ENCODE results near the gene GEN1. TPM values are rescaled to one million over a fixed set of nuclear protein-coding genes. Genes with fewer than 3 reads are reported as not detected.

GEN1 gene
- total and polyA plus RNA-seq, 2 of the 13 experiments (the other 11 are each of a cell fraction or from before 2014, with no cell fraction given) = 9.9 to 27.1 TPM

DNA sequence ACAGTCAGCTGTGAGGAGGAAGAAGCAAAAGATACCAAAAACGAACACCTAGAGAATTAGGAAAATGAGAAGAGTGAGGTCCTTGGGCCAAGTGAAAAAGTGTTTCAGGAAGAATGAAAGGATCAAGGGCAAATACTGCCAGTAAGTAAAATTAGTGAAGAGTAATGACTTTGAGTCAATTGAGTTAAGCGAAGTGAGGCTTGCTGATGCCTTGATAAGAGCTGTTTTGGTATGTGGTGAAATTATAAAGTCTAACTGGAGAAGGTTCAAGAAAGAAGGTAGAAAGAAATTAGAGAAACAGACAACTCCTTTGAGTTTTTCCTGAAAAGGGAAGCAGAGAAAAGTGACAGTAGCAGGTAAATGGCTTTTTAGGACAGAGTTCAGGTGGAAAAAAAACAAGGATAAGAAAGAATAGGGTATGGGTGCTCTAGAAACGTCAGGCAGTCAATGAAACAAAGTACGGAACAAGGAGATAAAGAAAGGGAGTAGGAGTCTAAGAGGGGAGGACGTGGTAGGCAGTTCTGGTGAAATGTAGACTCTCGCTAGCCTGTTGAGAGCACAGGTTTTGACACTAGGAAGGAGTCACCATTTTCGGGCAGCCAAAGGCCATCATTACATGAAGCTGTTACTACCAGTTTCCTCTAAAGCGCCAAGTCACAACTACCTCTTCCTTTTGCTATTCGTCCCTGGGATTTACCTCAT is 43.2 kb upstream of the GEN1 start:
- ChIA-PET POLR2A (no interaction called here), CTCF (ENCODE audit: low intra/inter-chr PET ratio, low total read pairs) (no interaction called here)
- 97% methylated on average over 9 of the region's 9 CpGs for WGBS (ENCODE audit: low lambda C conversion rate)
- Histone ChIP-seq H3K4me2 (ENCODE audit: low read depth, low read length) (no peak overlapping the region), H4K20me1 (ENCODE audit: insufficient read depth, low read length) (no peaks in the 10 kb centered on the region), H3K27me3 (ENCODE audit: control insufficient read depth in 1 of 2, insufficient read depth in 2 of 2, low read length in 2 of 2) (no peaks in the 10 kb centered on the region), H3K36me3 (replicated peaks in 1 of 2; ENCODE audit: control insufficient read depth in 1 of 2, insufficient read depth in 2 of 2, low read length in 2 of 2) (peaks cover 21 to 63% of the 10 kb centered on the region in 2 experiments), H3K4me3 (replicated peaks in 1 of 3; ENCODE audit: insufficient read depth in 1 of 3, low read depth in 2 of 3, low read length in 3 of 3) (no peak overlapping the region), H2AFZ (ENCODE audit: low read length) (no peak overlapping the region), H3K9me3 (ENCODE audit: low read length) (no peaks in the 10 kb centered on the region), H3K4me1 (ENCODE audit: insufficient read depth, low read length) (no peaks in the 10 kb centered on the region), H3K9ac (ENCODE audit: insufficient read depth, low read depth, low read length) (no peak overlapping the region), H3K79me2 (ENCODE audit: insufficient read depth, low read length) (no peaks in the 10 kb centered on the region), H3K27ac (ENCODE audit: extremely low read length, insufficient read depth, low read length) (no peak overlapping the region)
- BruUV-seq (replicated peaks) = no TSS peak
- intact Hi-C loops (cut with micrococcal nuclease; ENCODE audit: unreplicated experiment) = no loop called here
- DNase-seq (ENCODE audit: low spot score) (no peak), ATAC-seq (no peak), FAIRE-seq (no peak)
- in situ Hi-C loops (cut with HindIII; ENCODE audit: extremely low pct_ligation_motif_present, low pct_unique_long_range_greater_than_20kb) = loop anchor here (10.0 kb wide), 1 partner anchor 664 kb away; no protein-coding TSS in a partner anchor
- TF ChIP-seq SNAI1 (CRISPR knock-in tag; IDR thresholded peaks at IDR 0.05; ENCODE audit: borderline replicate concordance) = no peak
- no peak for TF ChIP-seq SP2 (CRISPR knock-in tag; IDR thresholded peaks at IDR 0.05)
- TF ChIP-seq KLF16 (CRISPR knock-in tag; IDR thresholded peaks at IDR 0.05) = no peak
- TF ChIP-seq WIZ (CRISPR knock-in tag; IDR thresholded peaks at IDR 0.05) = no peak
- TF ChIP-seq SETDB1 (CRISPR knock-in tag; IDR thresholded peaks at IDR 0.05; ENCODE audit: borderline replicate concordance) = no peak
- TF ChIP-seq KLF13 (CRISPR knock-in tag; IDR thresholded peaks at IDR 0.05) = no peak
- no peak for TF ChIP-seq BHLHE40 (IDR thresholded peaks at IDR 0.05; ENCODE audit: low read length)
- TF ChIP-seq ZNF121 (CRISPR knock-in tag; IDR thresholded peaks at IDR 0.05) = no peak
- TF ChIP-seq, protein P1, sequence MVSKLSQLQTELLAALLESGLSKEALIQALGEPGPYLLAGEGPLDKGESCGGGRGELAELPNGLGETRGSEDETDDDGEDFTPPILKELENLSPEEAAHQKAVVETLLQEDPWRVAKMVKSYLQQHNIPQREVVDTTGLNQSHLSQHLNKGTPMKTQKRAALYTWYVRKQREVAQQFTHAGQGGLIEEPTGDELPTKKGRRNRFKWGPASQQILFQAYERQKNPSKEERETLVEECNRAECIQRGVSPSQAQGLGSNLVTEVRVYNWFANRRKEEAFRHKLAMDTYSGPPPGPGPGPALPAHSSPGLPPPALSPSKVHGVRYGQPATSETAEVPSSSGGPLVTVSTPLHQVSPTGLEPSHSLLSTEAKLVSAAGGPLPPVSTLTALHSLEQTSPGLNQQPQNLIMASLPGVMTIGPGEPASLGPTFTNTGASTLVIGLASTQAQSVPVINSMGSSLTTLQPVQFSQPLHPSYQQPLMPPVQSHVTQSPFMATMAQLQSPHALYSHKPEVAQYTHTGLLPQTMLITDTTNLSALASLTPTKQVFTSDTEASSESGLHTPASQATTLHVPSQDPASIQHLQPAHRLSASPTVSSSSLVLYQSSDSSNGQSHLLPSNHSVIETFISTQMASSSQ (IDR thresholded peaks at IDR 0.05; ENCODE audit: low read depth) = no peak
- TF ChIP-seq, protein P1 (CRISPR knock-in tag; IDR thresholded peaks at IDR 0.05; ENCODE audit: borderline replicate concordance) = no peak
- TF ChIP-seq GZF1 (CRISPR knock-in tag; IDR thresholded peaks at IDR 0.05) = no peak
- no peak for TF ChIP-seq ZNF354B (CRISPR knock-in tag; IDR thresholded peaks at IDR 0.05)
- TF ChIP-seq ZHX1 (CRISPR knock-in tag; IDR thresholded peaks at IDR 0.05; ENCODE audit: low read depth) = no peak
- TF ChIP-seq, protein P2, sequence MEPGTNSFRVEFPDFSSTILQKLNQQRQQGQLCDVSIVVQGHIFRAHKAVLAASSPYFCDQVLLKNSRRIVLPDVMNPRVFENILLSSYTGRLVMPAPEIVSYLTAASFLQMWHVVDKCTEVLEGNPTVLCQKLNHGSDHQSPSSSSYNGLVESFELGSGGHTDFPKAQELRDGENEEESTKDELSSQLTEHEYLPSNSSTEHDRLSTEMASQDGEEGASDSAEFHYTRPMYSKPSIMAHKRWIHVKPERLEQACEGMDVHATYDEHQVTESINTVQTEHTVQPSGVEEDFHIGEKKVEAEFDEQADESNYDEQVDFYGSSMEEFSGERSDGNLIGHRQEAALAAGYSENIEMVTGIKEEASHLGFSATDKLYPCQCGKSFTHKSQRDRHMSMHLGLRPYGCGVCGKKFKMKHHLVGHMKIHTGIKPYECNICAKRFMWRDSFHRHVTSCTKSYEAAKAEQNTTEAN (CRISPR knock-in tag; conservative IDR thresholded peaks at IDR 0.05) = no peak
- TF ChIP-seq EP300 (IDR thresholded peaks at IDR 0.05; ENCODE audit: low read depth in 2 of 2, low read length in 2 of 2) = no peak
- TF ChIP-seq EP300 (CRISPR knock-in tag; IDR thresholded peaks at IDR 0.05; ENCODE audit: borderline replicate concordance) = no peak
- TF ChIP-seq RCOR2 (CRISPR knock-in tag; IDR thresholded peaks at IDR 0.05) = no peak
- TF ChIP-seq BCL6 (CRISPR knock-in tag; IDR thresholded peaks at IDR 0.05) = no peak

All from HepG2 (cell line).